ENCODE measurements around the gene CHRM5.
A peak's percentile ranks its signal among the peaks of the same experiment; 100 is the strongest.
"Not testable (repeated sequence)": the region's sequence is repeated elsewhere in the genome, so short reads cannot be mapped to it uniquely, and the experiment has no call there.

Gene CHRM5

GRCh38 chr15:34043391-34043790, 75.1 kb downstream of the CHRM5 start:
- no peak for DNase-seq

GRCh38 chr15:34043813-34044212, 75.5 kb downstream of the CHRM5 start:
- DNase-seq = no peak

GRCh38 chr15:34046471-34047145, 78.3 kb downstream of the CHRM5 start:
- no peak for DNase-seq

- DNase-seq = no peak
Observed at GRCh38 chr15:34047893-34048775, 79.8 kb downstream of the CHRM5 start.

GRCh38 chr15:34049112-34049511, 80.8 kb downstream of the CHRM5 start:
- DNase-seq = no peak

GRCh38 chr15:34050385-34050784, 82.1 kb downstream of the CHRM5 start:
- not testable (repeated sequence) for DNase-seq

- no peak for DNase-seq
Observed at GRCh38 chr15:34054081-34054707, 85.9 kb downstream of the CHRM5 start.

GRCh38 chr15:34055868-34056595, 87.7 kb downstream of the CHRM5 start:
- DNase-seq = no peak

- DNase-seq = no peak
Observed at GRCh38 chr15:34056911-34057310, 88.6 kb downstream of the CHRM5 start.

- no peak for DNase-seq
Observed at GRCh38 chr15:34059476-34059875, 91.2 kb downstream of the CHRM5 start.

GRCh38 chr15:34059946-34060345, 91.6 kb downstream of the CHRM5 start:
- no peak for DNase-seq

- DNase-seq = no peak
Observed at GRCh38 chr15:34064438-34064837, 96.1 kb downstream of the CHRM5 start.

- DNase-seq = no peak
Observed at GRCh38 chr15:34065261-34065660, 97.0 kb downstream of the CHRM5 start.

GRCh38 chr15:34065941-34066340, 97.6 kb downstream of the CHRM5 start:
- DNase-seq = no peak

GRCh38 chr15:34070003-34070402, 101.7 kb downstream of the CHRM5 start:
- no peak for DNase-seq

- no peak for DNase-seq
Observed at GRCh38 chr15:34076785-34077184, 108.5 kb downstream of the CHRM5 start.

GRCh38 chr15:34078900-34079299, 110.6 kb downstream of the CHRM5 start:
- no peak for DNase-seq

GRCh38 chr15:34079904-34080303, 111.6 kb downstream of the CHRM5 start:
- DNase-seq = no peak

- DNase-seq = no peak
Observed at GRCh38 chr15:34084086-34084485, 115.8 kb downstream of the CHRM5 start.

- no peak for DNase-seq
Observed at GRCh38 chr15:34085746-34086145, 117.4 kb downstream of the CHRM5 start.

GRCh38 chr15:34099914-34100313, 131.6 kb downstream of the CHRM5 start:
- DNase-seq = no peak

- peak; percentile 95 for DNase-seq
Observed at GRCh38 chr15:34101366-34102174, 133.3 kb downstream of the CHRM5 start, which contains the start of the genes EMC7 and PGBD4. Gene EMC7, minus strand, starts transcription at chr15:34101862. Its CDS starts 23 bp downstream, at chr15:34101839. Gene PGBD4, plus strand, starts transcription at chr15:34102083. Its CDS starts 449 bp downstream, at chr15:34102532.

Data from NCI-H2227 treated with DMSO at 0.1 percent for 48 hours (cell line).